Gastrocnemius medialis (tissue), 4 donors: Measurements from ENCODE around the gene SLCO4A1. TPM values are rescaled to one million over a fixed set of nuclear protein-coding genes. Genes with fewer than 3 reads are reported as not detected.

Experiments
- ATAC-seq, 2 donors: fragments of 150-250 bp; one replicate each; pipeline ENCODE4 v1.9.1; 2016
- DNase-seq, 2 donors: peaks; one replicate each; pipeline ENCODE4 v3.0.0-alpha.2; 2019
- H3K27ac ChIP-seq, 4 donors: fragments of 200-600 bp; sonication (generic); 1 replicate in 1 of 4; 2 replicates in 3 of 4; pipeline ENCODE4 v1.5.1; 2016 to 2018; ENCODE audit warnings: mild to moderate bottlenecking in 2 of 4, moderate library complexity in 1 of 4
- H3K27me3 ChIP-seq, 3 donors: fragments of 200-600 bp; sonication (generic) in 2 of 3; 1 replicate in 1 of 3; 2 replicates in 2 of 3; pipeline versions ENCODE4 v1.5.1 to v1.6.0; 2016 to 2019; ENCODE audit warnings: mild to moderate bottlenecking in 1 of 3, moderate library complexity in 1 of 3
- H3K36me3 ChIP-seq, 2 donors: fragments of 200-600 bp; sonication (generic) in 1 of 2; one replicate each; pipeline ENCODE4 v1.5.1; 2017 to 2018
- H3K4me1 ChIP-seq, 2 donors: fragments of 200-600 bp; sonication (generic) in 1 of 2; one replicate each; pipeline ENCODE4 v1.5.1; 2016 to 2017; ENCODE audit warnings: mild to moderate bottlenecking in 2 of 2
- H3K4me3 ChIP-seq, 4 donors: fragments of 200-600 bp; sonication (generic) in 3 of 4; 1 replicate in 1 of 4; 2 replicates in 3 of 4; pipeline ENCODE4 v1.5.1; 2016 to 2019; ENCODE audit warnings: mild to moderate bottlenecking in 2 of 4
- H3K9me3 ChIP-seq, 3 donors: fragments of 200-600 bp; sonication (generic) in 2 of 3; 1 replicate in 1 of 3; 2 replicates in 2 of 3; pipeline ENCODE4 v1.5.1; 2016 to 2019
- POLR2A ChIP-seq, 2 donors: fragments of 450-650 bp; IDR thresholded peaks; one replicate each; pipeline ENCODE4 v1.6.1; 2017; ENCODE audit warnings: antibody characterized with exemption in 2 of 2, mild to moderate bottlenecking in 2 of 2, moderate library complexity in 2 of 2
- in situ Hi-C, 4 donors: fragments of 200-750 bp; cut with MboI; loops; one replicate each; pipeline versions ENCODE4 v1.15.0 to v1.8.0; 2017; ENCODE audit warnings: low sequenced_read_pairs in 4 of 4
- intact Hi-C: fragments of 100-400 bp; cut with DNase I; formaldehyde crosslinking; loops from one replicate; pipeline ENCODE4 v1.15.1; 2023; ENCODE audit warnings: low total_unique reads
- total RNA-seq, 4 donors: library from RNA; depleted of rRNA; stranded (reverse); fragments of >200 nt; gene quantifications; one replicate each; pipeline versions ENCODE4 v1.1.0 to v1.2.3, GENCODE V29; 2016
- TF ChIP-seq, protein P1 (sequence below), 5 experiments: fragments of 450-650 bp in 3 of 5; fragments of 200-600 bp in 2 of 5; sonication (generic) in 2 of 5; IDR thresholded peaks in 4 of 5; conservative IDR thresholded peaks in 1 of 5; 1 replicate in 4 of 5; 2 replicates in 1 of 5; pipeline ENCODE4 v1.5.1; 2016 to 2019; ENCODE audit warnings: antibody characterized with exemption in 5 of 5, mild to moderate bottlenecking in 3 of 5, moderate library complexity in 3 of 5

Gene SLCO4A1
- total RNA-seq, 4 donors from 2014 or later = 20.4 to 26.9 (median 21.8) TPM

- H3K27ac ChIP-seq = no peak overlapping the region
- no peaks in the 10 kb centered on the region for H3K4me1 ChIP-seq
- DNase-seq (no peak), ATAC-seq (no peak)
- no peaks in the 10 kb centered on the region for H3K36me3 ChIP-seq
- no peaks in the 10 kb centered on the region for H3K9me3 ChIP-seq
- in situ Hi-C loops (no loop called here), intact Hi-C loops (no loop called here)
- no peak for TF ChIP-seq POLR2A (IDR thresholded peaks at IDR 0.05)
- TF ChIP-seq, protein P1, sequence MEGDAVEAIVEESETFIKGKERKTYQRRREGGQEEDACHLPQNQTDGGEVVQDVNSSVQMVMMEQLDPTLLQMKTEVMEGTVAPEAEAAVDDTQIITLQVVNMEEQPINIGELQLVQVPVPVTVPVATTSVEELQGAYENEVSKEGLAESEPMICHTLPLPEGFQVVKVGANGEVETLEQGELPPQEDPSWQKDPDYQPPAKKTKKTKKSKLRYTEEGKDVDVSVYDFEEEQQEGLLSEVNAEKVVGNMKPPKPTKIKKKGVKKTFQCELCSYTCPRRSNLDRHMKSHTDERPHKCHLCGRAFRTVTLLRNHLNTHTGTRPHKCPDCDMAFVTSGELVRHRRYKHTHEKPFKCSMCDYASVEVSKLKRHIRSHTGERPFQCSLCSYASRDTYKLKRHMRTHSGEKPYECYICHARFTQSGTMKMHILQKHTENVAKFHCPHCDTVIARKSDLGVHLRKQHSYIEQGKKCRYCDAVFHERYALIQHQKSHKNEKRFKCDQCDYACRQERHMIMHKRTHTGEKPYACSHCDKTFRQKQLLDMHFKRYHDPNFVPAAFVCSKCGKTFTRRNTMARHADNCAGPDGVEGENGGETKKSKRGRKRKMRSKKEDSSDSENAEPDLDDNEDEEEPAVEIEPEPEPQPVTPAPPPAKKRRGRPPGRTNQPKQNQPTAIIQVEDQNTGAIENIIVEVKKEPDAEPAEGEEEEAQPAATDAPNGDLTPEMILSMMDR (IDR thresholded peaks at IDR 0.05 in 4 of 5, conservative IDR thresholded peaks at IDR 0.05 in 1 of 5) = no peak
- peaks cover 14 to 27% (median 18%) of the 10 kb centered on the region in 3 donors for H3K27me3 ChIP-seq
- H3K4me3 ChIP-seq = no peak overlapping the region
Observed at GRCh38 chr20:62716941-62717310, 74.6 kb downstream of the SLCO4A1 start.

DNA sequence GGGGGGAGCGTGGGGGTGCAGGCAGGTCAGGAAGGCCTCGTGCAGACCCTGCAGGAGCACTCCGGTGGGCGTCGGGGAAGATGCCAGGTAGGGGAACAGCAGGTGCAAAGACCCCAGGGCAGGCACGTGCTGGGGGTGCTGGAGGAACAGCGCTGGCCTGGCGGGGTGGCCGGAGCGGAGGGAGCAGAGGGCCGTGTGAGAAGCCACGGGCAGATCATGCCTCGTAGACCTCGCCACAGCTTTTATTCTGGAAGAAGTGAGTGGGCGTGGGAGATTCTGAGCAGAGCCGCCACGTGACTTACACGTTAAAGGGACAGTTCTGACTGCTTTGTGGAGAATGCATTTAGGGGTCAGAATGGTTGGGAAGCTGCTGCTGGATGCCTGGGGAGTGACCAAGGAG is 75.6 kb downstream of the SLCO4A1 start:
- TF ChIP-seq, protein P1 (IDR thresholded peaks at IDR 0.05 in 4 of 5, conservative IDR thresholded peaks at IDR 0.05 in 1 of 5) = no peak
- no peak for TF ChIP-seq POLR2A (IDR thresholded peaks at IDR 0.05)
- intact Hi-C loops (no loop called here), in situ Hi-C loops (no loop called here)
- no peaks in the 10 kb centered on the region for H3K4me1 ChIP-seq
- no peaks in the 10 kb centered on the region for H3K9me3 ChIP-seq
- no peaks in the 10 kb centered on the region for H3K36me3 ChIP-seq
- no peak overlapping the region for H3K27ac ChIP-seq
- H3K27me3 ChIP-seq = peaks cover 17 to 36% (median 26%) of the 10 kb centered on the region in 3 donors
- DNase-seq = no peak
- no peak for ATAC-seq
- H3K4me3 ChIP-seq = no peak overlapping the region

- H3K27me3 ChIP-seq = peaks cover 17 to 36% (median 26%) of the 10 kb centered on the region in 3 donors
- H3K36me3 ChIP-seq = no peaks in the 10 kb centered on the region
- TF ChIP-seq POLR2A (IDR thresholded peaks at IDR 0.05) = no peak
- TF ChIP-seq, protein P1 (IDR thresholded peaks at IDR 0.05 in 4 of 5, conservative IDR thresholded peaks at IDR 0.05 in 1 of 5) = no peak
- no peak for DNase-seq
- no peak overlapping the region for H3K4me3 ChIP-seq
- in situ Hi-C loops = no loop called here
- no peak for ATAC-seq
- no peak overlapping the region for H3K27ac ChIP-seq
- H3K9me3 ChIP-seq = no peaks in the 10 kb centered on the region
- H3K4me1 ChIP-seq = no peaks in the 10 kb centered on the region
- intact Hi-C loops = no loop called here
Observed at GRCh38 chr20:62718546-62718945, 76.2 kb downstream of the SLCO4A1 start.

DNA sequence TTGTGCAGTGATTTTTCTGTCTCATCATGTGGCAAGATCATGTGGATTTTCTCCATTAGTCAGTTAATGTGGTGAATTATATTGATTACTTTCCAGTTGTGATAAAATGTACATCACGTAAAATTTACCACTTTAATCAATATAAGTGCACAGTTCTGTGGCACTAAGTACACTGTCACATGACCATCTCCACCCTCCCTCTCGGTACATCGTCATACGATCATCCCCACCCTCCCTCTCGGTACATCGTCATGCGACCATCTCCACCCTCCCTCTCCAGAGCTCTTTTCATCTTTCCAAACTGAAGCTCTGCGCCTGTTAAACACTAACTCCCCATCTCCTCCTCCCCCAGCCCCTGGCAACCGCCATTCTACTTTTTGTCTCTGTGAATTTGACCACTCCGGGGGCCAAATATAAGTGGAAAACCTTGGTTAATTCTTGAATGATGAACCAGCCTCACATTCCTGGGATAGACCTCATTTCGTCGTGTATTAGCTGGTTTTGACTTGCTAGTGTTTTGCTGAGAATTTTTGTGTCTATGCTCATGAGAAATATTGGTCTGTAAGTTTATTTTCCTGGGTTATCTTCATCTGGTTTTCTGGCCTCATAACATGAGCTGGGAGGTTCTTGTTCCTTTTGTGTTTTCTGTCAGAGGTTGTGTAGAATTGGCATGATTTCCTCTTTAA is 77.1 kb downstream of the SLCO4A1 start:
- no peaks in the 10 kb centered on the region for H3K9me3 ChIP-seq
- TF ChIP-seq, protein P1 (IDR thresholded peaks at IDR 0.05 in 4 of 5, conservative IDR thresholded peaks at IDR 0.05 in 1 of 5) = no peak
- no peak for TF ChIP-seq POLR2A (IDR thresholded peaks at IDR 0.05)
- DNase-seq (no peak), ATAC-seq (no peak)
- H3K4me3 ChIP-seq = no peak overlapping the region
- H3K4me1 ChIP-seq = no peaks in the 10 kb centered on the region
- intact Hi-C loops = no loop called here
- H3K36me3 ChIP-seq = no peaks in the 10 kb centered on the region
- peaks cover 20 to 36% (median 26%) of the 10 kb centered on the region in 3 donors for H3K27me3 ChIP-seq
- H3K27ac ChIP-seq = no peak overlapping the region
- in situ Hi-C loops = no loop called here

Other genes with a start within 250 kb of the SLCO4A1 start
- gene CABLES2, start 235.2 kb upstream of the SLCO4A1 start, total RNA-seq = 1 to 10 TPM; 3.6 to 9.3 (median 4.2) TPM
- gene RBBP8NL, start 215.0 kb upstream of the SLCO4A1 start, total RNA-seq = not detected
- not detected for gene GATA5, start 166.5 kb upstream of the SLCO4A1 start, total RNA-seq
- gene NTSR1, start 66.3 kb downstream of the SLCO4A1 start, total RNA-seq = under 1 TPM in 2 of 4 donors, not detected in 2; 0.04 to 0.13 TPM
- gene MRGBP, start 154.0 kb downstream of the SLCO4A1 start, total RNA-seq = 1 to 10 TPM; 7.8 to 9.8 (median 8.2) TPM
- gene OGFR, start 162.3 kb downstream of the SLCO4A1 start, total RNA-seq = 10 to 100 TPM; 21.9 to 52.1 (median 40.5) TPM
- gene COL9A3, start 174.5 kb downstream of the SLCO4A1 start, total RNA-seq = 1 to 10 TPM in 2 of 4 donors, under 1 TPM in 2; 0.41 to 4.1 (median 1.6) TPM
- 1 to 10 TPM; 5.3 to 7.3 (median 6.3) TPM for gene TCFL5, start 219.3 kb downstream of the SLCO4A1 start, total RNA-seq